Left renal pelvis (tissue), 4 donors: ENCODE measurements around the gene TBL1X. TPM values are rescaled to one million over a fixed set of nuclear protein-coding genes. Genes with fewer than 3 reads are reported as not detected.
"Not testable (repeated sequence)": the region's sequence is repeated elsewhere in the genome, so short reads cannot be mapped to it uniquely, and the experiment has no call there.

Experiments
- DNase-seq, 4 donors: peaks; one replicate each; pipeline ENCODE4 v3.0.0-alpha.2; 2013; ENCODE audit warnings: low read depth in 4 of 4, low spot score in 3 of 4
- polyA plus RNA-seq, 4 donors: library from polyadenylated mRNA; unstranded; fragments of 120-200 nt; gene quantifications; one replicate each; pipeline ENCODE4 v1.2.1, GENCODE V29; 2013; ENCODE audit not compliant: insufficient read length in 4 of 4

TBL1X gene
- polyA plus RNA-seq, 4 donors, result 23.2 to 27.4 (median 25.9) TPM

- no peak for DNase-seq
Observed at GRCh38 chrX:9458516-9459078, 6.3 kb upstream of the TBL1X start.

- DNase-seq, result no peak
Observed at GRCh38 chrX:9459186-9459748, 5.6 kb upstream of the TBL1X start.

GRCh38 chrX:9461087-9461486, 3.8 kb upstream of the TBL1X start:
- no peak for DNase-seq

GRCh38 chrX:9462456-9462855, 2.4 kb upstream of the TBL1X start:
- DNase-seq, result no peak

GRCh38 chrX:9465380-9466123, 694 bp downstream of the TBL1X start:
- DNase-seq, result no peak

- DNase-seq, result no peak
Observed at GRCh38 chrX:9466124-9466495, 1.3 kb downstream of the TBL1X start.

GRCh38 chrX:9466736-9467135, 1.9 kb downstream of the TBL1X start:
- no peak for DNase-seq

- DNase-seq, result no peak
Observed at GRCh38 chrX:9467146-9467545, 2.3 kb downstream of the TBL1X start.

GRCh38 chrX:9467751-9468150, 2.9 kb downstream of the TBL1X start:
- no peak for DNase-seq

- DNase-seq, result no peak
Observed at GRCh38 chrX:9471571-9471985, 6.7 kb downstream of the TBL1X start.

- no peak for DNase-seq
Observed at GRCh38 chrX:9473708-9474107, 8.8 kb downstream of the TBL1X start.

- DNase-seq, result not testable (repeated sequence)
Observed at GRCh38 chrX:9475417-9475816, 10.6 kb downstream of the TBL1X start.

GRCh38 chrX:9475984-9476383, 11.1 kb downstream of the TBL1X start:
- no peak for DNase-seq

GRCh38 chrX:9476810-9477575, 12.1 kb downstream of the TBL1X start:
- no peak for DNase-seq

GRCh38 chrX:9482408-9482807, 17.6 kb downstream of the TBL1X start:
- no peak for DNase-seq

GRCh38 chrX:9482837-9483236, 18.0 kb downstream of the TBL1X start:
- no peak for DNase-seq

GRCh38 chrX:9483376-9483775, 18.5 kb downstream of the TBL1X start:
- DNase-seq, result no peak

- DNase-seq, result no peak
Observed at GRCh38 chrX:9486786-9487387, 22.0 kb downstream of the TBL1X start.

- no peak for DNase-seq
Observed at GRCh38 chrX:9488586-9488985, 23.7 kb downstream of the TBL1X start.

- DNase-seq, result no peak
Observed at GRCh38 chrX:9489234-9489633, 24.4 kb downstream of the TBL1X start.

GRCh38 chrX:9492901-9493300, 28.0 kb downstream of the TBL1X start:
- DNase-seq, result no peak
